Skeletal muscle tissue (tissue), 4 donors: Measurements from ENCODE around the gene SULT1B1. TPM values are rescaled to one million over a fixed set of nuclear protein-coding genes. Genes with fewer than 3 reads are reported as not detected.

Experiments used
- H3K27ac ChIP-seq: one replicate; pipeline ENCODE4 v1.7.0; 2013; ENCODE audit warnings: mild to moderate bottlenecking, low read depth, low read length, inconsistent platforms
- H3K27me3 ChIP-seq, 3 donors: one replicate each; pipeline ENCODE4 v1.7.0; 2013; ENCODE audit warnings: low read length in 3 of 3; ENCODE audit not compliant: control insufficient read depth in 3 of 3, insufficient read depth in 3 of 3
- H3K36me3 ChIP-seq, 3 donors: one replicate each; pipeline ENCODE4 v1.7.0; 2013; ENCODE audit warnings: low read length in 3 of 3; ENCODE audit not compliant: control insufficient read depth in 3 of 3, insufficient read depth in 3 of 3
- H3K4me1 ChIP-seq, 3 donors: one replicate each; pipeline ENCODE4 v1.7.0; 2013; ENCODE audit warnings: low read length in 3 of 3, mild to moderate bottlenecking in 3 of 3; ENCODE audit not compliant: control insufficient read depth in 3 of 3, insufficient read depth in 3 of 3
- H3K4me3 ChIP-seq, 3 donors: one replicate each; pipeline ENCODE4 v1.7.0; 2013; ENCODE audit warnings: low read length in 3 of 3
- H3K9ac ChIP-seq, 3 donors: one replicate each; pipeline ENCODE4 v1.7.0; 2013; ENCODE audit warnings: low read length in 3 of 3, mild to moderate bottlenecking in 3 of 3, moderate library complexity in 2 of 3, low read depth in 1 of 3
- H3K9me3 ChIP-seq, 3 donors: one replicate each; pipeline ENCODE4 v1.7.0; 2013; ENCODE audit warnings: low read length in 3 of 3; ENCODE audit not compliant: control insufficient read depth in 3 of 3
- total RNA-seq: library from RNA; depleted of rRNA; stranded (reverse); fragments of >200 nt; gene quantifications from one replicate; pipeline ENCODE4 v1.2.3, GENCODE V29; 2014
- donor health status: Osteomylitis.

The SULT1B1 gene
- total RNA-seq, 1 donor from 2014 or later: 0.52 TPM

GRCh38 chr4:69710580-69710979 lies 49.8 kb downstream of the SULT1B1 start:
- Histone ChIP-seq H3K27ac (no peak overlapping the region), H3K9ac (no peak overlapping the region), H3K4me1 (no peaks in the 10 kb centered on the region), H3K9me3 (no peaks in the 10 kb centered on the region), H3K27me3 (no peaks in the 10 kb centered on the region), H3K36me3 (no peaks in the 10 kb centered on the region), H3K4me3 (no peak overlapping the region)

- no peak overlapping the region for H3K9ac ChIP-seq
- H3K27me3 ChIP-seq: no peaks in the 10 kb centered on the region
- H3K9me3 ChIP-seq: no peaks in the 10 kb centered on the region
Observed at GRCh38 chr4:69708211-69708610, 52.2 kb downstream of the SULT1B1 start.

DNA sequence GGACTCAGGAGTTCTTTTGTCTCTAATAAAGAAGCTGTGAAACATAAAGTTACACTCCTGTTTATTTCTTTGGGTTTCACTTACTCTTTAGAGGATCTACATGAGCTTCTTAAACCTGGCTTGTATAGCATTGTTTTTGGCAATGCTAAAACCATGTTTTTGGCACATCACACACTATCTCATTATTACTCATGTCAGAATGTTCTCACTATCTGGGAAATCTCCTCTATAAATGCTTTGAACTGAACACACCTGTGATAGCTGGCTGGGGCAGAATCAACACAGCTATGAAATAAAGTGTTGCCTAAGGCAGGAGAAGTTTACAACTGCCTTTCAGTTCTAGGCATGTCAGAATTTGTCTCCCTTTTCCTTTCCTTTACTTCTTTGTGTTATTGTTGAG lies 52.6 kb downstream of the SULT1B1 start:
- no peak overlapping the region for H3K9ac ChIP-seq
- no peak overlapping the region for H3K4me3 ChIP-seq
- no peaks in the 10 kb centered on the region for H3K27me3 ChIP-seq
- H3K4me1 ChIP-seq: no peaks in the 10 kb centered on the region
- no peak overlapping the region for H3K27ac ChIP-seq
- no peaks in the 10 kb centered on the region for H3K36me3 ChIP-seq
- no peaks in the 10 kb centered on the region for H3K9me3 ChIP-seq

More at GRCh38 chr4:69708211-69708610, 52.2 kb downstream of the SULT1B1 start:
- Histone ChIP-seq H3K27ac (no peak overlapping the region), H3K4me1 (no peaks in the 10 kb centered on the region), H3K36me3 (no peaks in the 10 kb centered on the region), H3K4me3 (no peak overlapping the region)

- Histone ChIP-seq H3K9me3 (no peaks in the 10 kb centered on the region), H3K9ac (no peak overlapping the region), H3K4me3 (no peak overlapping the region)
Observed at GRCh38 chr4:69702201-69702600, 58.2 kb downstream of the SULT1B1 start.

GRCh38 chr4:69701696-69702095 lies 58.7 kb downstream of the SULT1B1 start:
- H3K27me3 ChIP-seq: no peaks in the 10 kb centered on the region

More at GRCh38 chr4:69702201-69702600, 58.2 kb downstream of the SULT1B1 start:
- Histone ChIP-seq H3K27me3 (no peaks in the 10 kb centered on the region), H3K27ac (no peak overlapping the region), H3K36me3 (no peaks in the 10 kb centered on the region), H3K4me1 (no peaks in the 10 kb centered on the region)

DNA sequence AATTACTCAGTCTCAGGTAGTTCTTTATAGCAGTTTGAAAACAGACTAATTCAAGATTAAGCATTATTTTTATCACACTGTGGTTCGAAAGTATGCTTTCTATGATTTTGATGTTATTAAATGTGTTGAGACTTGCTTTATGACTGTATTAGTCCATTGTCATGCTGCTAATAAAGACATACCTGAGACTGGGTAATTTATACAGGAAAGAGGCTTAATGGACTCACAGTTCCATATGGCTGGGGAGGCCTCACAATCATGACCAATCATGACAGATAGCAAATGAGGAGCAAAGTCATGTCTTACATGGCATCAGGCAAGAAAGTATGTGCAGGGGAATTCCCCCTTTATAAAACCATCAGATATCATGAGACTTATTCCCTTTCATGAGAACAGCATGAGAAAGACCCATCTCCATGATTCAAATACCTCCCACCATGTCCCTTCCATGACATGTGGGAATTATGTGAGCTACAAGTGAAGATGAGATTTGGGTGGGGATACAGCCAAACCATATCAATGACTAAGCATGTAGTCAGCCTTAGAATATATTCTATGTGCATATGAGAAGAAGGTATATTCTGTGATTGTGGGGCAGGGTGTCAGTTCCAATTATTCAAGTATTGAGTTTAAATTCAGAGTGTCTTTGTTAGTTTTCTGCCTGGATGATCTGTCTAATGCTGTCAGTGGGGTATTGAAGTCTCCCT lies 62.7 kb downstream of the SULT1B1 start:
- Histone ChIP-seq H3K4me3 (no peak overlapping the region), H3K4me1 (no peaks in the 10 kb centered on the region), H3K27me3 (no peaks in the 10 kb centered on the region)

More at GRCh38 chr4:69701696-69702095, 58.7 kb downstream of the SULT1B1 start:
- Histone ChIP-seq H3K4me3 (no peak overlapping the region), H3K27ac (no peak overlapping the region), H3K36me3 (no peaks in the 10 kb centered on the region), H3K4me1 (no peaks in the 10 kb centered on the region), H3K9me3 (no peaks in the 10 kb centered on the region), H3K9ac (no peak overlapping the region)

DNA sequence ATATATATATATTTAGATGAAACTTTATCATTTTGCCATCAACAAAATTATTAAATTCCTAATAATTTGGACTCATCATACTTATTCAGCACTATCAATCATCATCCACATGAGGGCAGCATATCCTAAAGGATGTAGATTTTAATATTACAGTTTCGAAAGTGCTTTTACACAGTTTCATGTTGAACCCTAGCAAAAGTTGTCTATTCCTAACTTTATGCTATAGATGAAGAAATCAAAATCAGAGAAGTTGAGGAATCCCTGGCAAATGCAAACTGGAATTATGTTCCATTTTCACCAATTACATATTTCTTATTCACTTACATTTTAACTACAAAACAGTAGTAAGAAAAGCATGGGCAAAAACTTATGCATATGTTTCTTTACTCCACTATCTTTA lies 70.8 kb downstream of the SULT1B1 start:
- no peak overlapping the region for H3K27ac ChIP-seq
- no peaks in the 10 kb centered on the region for H3K4me1 ChIP-seq
- no peak overlapping the region for H3K9ac ChIP-seq
- H3K9me3 ChIP-seq: no peaks in the 10 kb centered on the region
- no peaks in the 10 kb centered on the region for H3K27me3 ChIP-seq
- no peak overlapping the region for H3K4me3 ChIP-seq
- no peaks in the 10 kb centered on the region for H3K36me3 ChIP-seq

More for the DNA sequence above, 62.7 kb downstream of the SULT1B1 start:
- Histone ChIP-seq H3K9ac (no peak overlapping the region), H3K36me3 (no peaks in the 10 kb centered on the region), H3K9me3 (no peaks in the 10 kb centered on the region), H3K27ac (no peak overlapping the region)

GRCh38 chr4:69684804-69685203 lies 75.6 kb downstream of the SULT1B1 start:
- H3K4me1 ChIP-seq: no peaks in the 10 kb centered on the region
- no peaks in the 10 kb centered on the region for H3K27me3 ChIP-seq
- H3K9ac ChIP-seq: no peak overlapping the region
- H3K4me3 ChIP-seq: no peak overlapping the region
- H3K27ac ChIP-seq: no peak overlapping the region
- no peaks in the 10 kb centered on the region for H3K9me3 ChIP-seq
- H3K36me3 ChIP-seq: no peaks in the 10 kb centered on the region

Other genes starting within 250 kb of the SULT1B1 start
- not detected for gene UGT2A2, start 121.0 kb downstream of the SULT1B1 start, total RNA-seq
- gene UGT2A1, start 107.4 kb downstream of the SULT1B1 start, total RNA-seq: under 0.01 TPM
- 29.7 TPM for gene SULT1E1, start 99.5 kb upstream of the SULT1B1 start, total RNA-seq
- gene CSN1S1, start 170.4 kb upstream of the SULT1B1 start, total RNA-seq: not detected
- gene CSN2, start 205.1 kb upstream of the SULT1B1 start, total RNA-seq: not detected
- gene STATH, start 235.3 kb upstream of the SULT1B1 start, total RNA-seq: not detected